HG03066 (cell line): ENCODE measurements around the gene KREMEN2.

Experiments used
- ATAC-seq: cut with Tn5 transposase; IDR thresholded peaks from one replicate; pipeline ENCODE4 v1.9.1; 2021; ENCODE audit warnings: low read depth; ENCODE audit not compliant: unreplicated experiment

The KREMEN2 gene

DNA sequence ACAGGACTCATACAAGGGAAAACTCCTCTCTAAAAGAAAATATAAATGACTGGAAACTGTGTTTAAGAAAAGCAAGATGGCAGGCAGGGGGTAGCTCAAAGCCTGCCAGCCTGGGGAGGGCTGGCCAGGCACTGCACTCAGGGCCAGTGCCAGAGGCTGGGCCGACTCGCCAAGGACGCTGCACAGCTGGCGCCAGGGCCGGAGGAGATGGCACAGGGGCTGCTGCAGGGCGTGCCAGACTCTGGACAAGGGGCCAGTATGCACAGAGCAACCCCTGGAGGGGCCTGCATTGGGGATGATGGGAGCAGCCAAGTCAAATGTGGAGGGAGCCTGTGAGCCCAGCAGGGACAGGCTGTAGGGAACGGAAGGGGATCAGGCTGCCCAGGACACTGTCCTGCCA, 12.1 kb downstream of the KREMEN2 start:
- ATAC-seq = no peak

DNA sequence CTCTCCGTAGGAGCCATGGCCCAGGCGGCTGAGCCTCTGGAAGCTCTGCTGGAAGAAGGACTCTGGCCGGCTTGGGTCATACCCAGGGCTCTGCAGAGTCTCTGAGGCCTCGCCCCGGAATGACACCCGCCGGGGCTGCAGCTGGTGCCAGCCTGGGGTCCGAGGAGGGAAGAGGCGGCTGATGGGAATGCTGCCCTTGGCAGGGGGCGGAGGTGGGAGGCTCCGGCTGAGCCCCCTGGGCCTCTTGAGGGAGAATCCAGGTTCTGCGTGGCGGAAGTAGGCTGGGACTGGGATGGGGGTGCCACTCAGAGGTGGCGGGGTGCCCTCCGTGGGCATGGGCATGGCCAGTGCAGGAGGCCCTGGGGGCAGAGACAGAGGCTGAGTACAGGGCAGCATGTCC, 12.6 kb downstream of the KREMEN2 start:
- ATAC-seq = no peak

DNA sequence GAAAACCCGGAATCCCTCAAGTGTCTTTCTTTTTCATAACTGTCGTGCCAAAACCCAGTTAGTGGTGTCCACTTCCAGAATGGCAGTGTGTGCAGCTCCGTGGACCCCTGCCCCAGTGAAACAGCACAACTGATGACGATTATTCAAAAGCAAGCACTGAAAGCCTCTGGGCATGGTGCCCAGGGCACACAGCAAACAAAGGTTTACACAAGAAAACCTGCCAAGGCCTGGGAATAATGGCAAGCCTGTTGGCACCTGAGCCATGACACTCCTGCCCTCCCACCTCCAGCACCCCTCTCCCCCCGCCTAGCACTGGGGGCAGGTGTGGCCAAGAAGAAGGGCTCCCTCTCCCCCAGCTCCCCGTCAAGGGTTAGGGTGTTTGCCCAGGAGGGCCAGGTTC, 13.4 kb downstream of the KREMEN2 start:
- no peak for ATAC-seq

DNA sequence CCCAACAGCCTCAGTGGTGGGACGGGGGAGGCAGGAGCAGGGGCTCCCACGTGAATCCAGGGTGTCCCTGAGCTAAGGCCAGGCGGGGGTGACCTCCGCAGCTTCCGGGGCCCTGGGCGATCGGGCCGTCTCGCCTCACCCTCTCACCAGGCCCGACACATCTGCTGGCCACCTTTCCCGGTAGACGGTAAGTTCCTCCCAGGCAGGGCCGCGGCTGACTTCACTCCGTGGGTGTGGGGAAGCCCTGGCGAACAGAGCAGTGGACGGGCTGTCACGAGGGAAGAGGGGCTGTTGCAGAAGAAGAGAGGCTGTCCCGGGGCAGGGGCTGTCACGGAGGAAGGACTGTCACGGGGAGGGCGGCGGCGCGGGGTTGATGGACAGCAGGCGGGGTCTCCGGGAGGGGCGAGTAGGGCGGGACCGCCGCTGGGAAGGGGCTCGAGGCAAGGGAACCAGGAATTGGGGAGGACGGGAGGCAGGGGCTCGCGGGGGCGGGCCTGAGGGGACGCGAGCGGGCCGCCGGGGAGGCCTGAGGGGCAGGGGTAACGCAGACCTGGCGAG, 15.7 kb downstream of the KREMEN2 start:
- ATAC-seq = no peak

DNA sequence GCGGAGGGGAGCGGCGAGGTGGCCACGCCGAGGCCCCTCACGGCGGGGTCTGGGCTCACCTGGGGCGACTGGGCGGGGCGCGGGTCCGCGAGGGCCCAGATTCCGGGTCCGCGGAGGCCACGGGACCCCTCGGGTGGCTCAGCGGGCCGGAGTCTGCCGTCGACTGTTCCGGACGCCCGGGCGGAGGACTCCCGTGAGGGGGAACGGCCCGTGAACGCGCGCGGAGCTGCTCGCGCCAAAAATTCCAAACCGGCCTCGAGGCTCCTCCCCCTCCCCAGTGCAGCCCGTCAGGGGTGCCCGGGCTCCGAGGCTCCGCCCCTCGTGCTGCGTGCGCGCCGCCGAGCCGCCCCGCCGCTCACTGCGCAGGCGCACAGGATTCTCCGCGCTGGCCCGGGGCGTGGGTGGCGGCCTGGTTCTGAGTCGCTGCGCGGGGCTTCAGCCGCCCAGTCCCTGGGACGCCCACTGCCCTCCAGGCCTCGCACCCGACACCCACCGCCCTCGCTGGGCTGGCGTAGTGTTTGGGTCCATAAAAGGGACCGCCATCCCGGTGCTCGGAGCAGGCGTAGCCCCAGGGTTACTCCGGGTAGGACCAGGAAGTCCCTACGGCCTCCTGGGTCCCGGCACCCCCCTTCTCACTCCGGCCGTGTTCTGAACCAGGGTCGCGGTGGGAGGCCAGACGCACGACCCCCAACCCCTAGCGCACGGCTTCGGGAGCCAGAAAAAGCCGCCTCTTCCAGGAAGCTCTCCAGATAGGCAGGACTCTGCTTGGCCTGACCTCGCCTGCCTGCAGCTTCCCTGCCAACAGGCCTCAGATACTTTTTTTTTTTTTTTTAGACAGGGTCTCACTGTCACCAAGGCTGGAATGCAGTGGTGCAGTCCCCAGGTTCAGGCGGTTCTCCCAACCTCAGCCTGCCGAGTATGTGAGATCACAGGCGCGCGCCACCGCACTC, 16.4 kb downstream of the KREMEN2 start, which contains the start of gene PKMYT1:
Gene PKMYT1 (minus strand): TSS at position 220 of the 950 bp plus-strand sequence. CDS start 789 bp downstream, outside the sequence.
- peak; percentile 72 for ATAC-seq

DNA sequence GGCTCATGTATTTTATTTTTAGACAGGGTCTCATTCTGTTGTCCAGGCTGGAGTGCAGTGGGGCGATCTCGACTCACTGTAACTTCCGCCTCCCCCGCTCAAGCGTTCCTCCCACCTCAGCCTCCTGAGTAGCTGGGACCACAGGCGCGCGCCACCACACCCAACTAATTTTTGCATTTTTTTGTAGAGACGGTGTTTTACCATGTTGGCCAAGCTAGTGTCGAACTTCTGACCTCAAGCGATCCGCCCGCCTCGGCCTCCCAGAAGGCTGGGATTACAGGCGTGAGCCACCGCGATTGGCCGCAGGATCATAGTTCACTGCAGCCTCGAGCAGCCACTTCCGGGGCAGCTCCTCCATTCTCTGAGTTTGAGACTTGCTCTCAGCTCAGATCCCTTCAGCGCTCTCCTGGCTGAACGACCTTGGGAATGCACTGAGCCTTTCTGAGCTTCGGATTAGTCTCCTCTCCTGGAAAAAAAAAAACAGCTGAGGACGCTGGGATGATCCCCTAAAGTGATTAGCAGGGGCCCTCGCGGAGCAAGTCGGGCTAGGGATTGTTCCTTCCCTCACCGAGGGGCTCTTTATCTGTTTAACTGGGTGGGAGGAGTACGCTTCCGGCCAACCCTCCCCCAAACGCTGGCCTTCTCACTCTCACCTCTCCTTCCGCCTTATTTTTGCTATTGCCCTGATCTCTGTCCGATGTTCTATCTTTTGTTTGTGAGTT, 17.3 kb downstream of the KREMEN2 start:
- ATAC-seq = no peak

DNA sequence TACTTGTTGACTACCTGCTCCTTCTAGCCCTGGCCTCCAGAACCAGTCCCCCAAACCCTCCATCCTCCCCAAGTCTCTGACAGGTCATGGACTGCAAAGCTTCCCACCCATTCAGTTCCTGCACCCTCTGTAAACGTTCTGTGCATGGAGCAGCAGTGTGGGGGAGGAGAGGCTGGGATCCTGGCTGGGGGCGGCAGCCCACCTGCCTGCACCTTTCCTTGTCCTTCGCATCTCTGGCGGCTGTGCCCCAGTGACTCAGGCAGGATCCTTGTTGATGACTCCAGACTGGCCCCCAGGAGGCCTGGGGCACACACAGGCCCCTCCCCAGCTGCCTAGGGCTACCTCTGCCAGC, 17.8 kb downstream of the KREMEN2 start:
- no peak for ATAC-seq

DNA sequence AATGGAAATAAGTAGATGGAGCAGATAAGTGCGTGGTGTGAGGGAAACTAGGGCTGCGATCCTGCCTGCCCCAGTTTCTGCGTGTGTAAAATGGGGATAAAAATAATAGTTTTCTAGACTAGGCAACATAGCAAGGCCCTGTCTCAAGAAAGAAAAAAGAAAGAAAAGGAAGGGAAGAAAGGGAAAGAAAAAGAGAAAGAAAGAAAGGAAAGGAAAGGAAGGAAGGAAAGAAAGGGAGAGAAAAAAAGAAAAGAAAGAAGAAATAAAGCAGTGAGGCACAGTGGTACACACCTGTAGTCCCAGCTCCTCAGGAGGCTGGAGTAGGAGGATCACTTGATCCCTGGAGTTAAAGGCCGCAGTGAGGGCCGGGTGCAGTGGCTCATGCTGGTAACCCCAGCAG, 18.3 kb downstream of the KREMEN2 start:
- ATAC-seq = no peak

DNA sequence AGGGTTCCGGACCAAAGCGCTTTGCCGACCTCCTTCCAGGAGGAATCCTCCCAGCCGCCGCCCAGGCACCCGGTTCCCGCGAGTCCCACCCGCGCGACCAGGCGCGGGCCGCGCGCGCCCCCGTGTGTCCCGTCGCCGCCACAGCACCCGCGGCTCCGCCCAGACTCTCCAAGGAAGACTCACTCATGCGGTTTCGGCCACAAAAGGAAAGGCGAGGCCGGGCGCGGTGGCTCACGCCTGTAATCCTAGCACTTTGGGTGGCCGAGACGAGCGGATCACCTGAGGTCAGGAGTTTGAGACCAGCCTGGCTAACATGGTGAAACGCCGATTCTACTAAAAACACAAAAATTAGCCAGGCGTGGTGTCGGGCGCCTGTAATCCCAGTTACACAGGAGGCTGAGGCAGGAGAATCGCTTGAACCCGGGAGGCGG, 19.6 kb downstream of the KREMEN2 start:
- no peak for ATAC-seq

DNA sequence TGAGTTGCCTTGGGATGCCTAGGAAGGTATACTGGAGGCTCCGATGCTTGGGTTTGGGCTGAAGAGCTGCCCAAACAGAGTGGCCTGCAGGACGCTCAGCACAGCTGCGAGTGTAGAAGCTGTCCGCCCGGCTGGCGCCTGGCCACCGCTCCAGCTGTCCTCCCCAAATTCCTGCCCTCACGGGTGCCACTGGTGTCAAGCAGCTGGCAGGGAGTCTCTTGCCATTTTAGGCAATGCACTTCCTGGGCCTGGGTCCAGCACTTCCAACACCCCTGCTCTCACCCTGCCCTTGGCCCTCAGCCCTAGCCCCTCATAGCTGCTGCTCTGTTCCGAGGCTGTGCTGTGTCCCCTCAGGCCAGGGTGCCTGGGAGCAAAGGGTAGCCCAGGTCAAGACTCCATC, 21.4 kb downstream of the KREMEN2 start:
- no peak for ATAC-seq

DNA sequence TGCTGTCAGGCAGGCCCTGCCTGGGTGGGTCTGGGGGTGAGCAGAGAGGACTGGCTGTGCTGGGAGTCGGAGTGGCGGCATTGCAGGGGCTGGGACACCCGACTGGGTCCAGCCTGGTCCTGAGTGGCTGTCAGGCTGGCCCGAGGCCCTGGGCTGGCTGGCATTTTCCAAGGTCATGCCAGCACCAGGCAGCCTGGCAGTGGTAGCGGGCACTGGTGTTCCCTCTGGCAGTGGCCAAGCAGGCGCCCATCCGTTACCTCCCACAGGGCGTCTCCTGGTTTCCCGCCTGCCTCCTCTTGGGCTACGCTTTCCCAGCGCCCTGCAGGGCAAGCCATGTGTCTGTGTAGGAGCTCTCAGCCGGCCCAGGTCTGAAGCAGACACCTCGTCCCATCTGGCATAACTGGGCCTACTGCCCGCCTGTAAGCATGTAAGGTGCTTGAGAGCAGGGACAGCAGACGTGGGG, 21.8 kb downstream of the KREMEN2 start:
- ATAC-seq = no peak

DNA sequence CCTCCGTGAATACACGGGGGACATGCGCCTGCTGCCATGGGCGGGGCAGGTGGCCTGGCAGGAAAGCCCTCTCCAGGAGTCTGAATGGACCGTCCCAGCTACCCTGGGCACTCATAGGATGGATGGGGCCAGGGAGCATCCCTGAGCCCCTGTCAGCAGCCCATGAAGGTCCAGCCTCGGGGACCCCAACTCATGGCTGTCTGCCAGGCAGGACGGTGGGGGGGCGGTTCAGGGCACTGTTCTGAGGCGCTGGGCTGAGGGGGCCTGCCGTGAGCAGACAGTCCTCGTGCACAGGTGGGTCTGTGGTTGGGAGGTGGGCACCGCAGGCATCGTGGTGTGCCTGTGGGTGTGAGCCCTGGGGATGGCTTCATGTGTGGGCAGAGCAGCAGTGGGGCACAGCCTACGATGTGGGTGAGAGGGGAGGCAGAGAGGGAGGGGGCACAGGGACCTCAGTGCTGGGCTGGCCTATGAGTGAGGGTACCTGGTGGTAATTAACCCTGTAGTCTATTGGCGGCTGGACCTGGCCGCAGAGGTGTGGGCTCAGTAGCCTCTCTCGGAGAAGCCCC, 22.6 kb downstream of the KREMEN2 start:
- ATAC-seq = no peak

DNA sequence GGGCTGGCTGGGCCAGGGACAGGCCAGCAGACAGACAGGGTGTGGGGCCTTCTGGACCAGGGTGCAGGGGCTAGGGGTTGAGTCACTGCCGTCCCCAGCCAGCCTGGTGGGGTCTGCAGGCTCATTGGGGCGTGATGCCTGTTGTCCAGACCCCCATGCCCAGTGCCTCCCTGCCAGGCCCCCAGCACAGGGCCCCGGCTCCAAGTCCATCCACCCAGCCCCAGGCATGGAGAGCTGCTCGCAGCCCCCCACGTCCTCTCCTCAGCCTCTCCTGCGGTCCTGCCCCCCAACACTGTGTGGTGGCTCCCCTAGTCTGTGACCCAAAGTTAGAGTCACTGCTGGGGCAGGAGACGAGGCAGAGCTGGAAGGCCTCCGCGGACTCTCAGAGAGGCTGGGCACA, 23.2 kb downstream of the KREMEN2 start:
- ATAC-seq = no peak

DNA sequence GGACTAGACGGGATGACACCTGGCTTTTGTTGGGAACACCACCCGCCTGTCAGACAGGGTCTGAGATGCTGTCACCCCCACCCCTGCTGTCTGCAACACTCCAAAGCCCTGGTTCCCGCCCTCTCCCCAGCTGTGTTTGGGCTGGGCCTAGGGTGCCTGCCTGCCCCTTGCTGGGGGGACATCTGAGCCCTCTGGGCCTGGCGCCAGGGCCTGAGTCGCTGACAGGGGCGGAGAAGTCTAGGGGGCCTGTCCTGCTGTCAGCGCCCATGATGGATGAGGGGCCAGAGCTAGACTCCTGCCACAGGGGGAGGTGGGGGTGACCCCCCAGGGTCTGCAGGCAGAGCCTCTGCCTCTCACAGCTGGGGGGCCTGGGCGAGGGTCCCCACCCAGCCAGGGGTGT, 23.8 kb downstream of the KREMEN2 start:
- ATAC-seq = no peak

DNA sequence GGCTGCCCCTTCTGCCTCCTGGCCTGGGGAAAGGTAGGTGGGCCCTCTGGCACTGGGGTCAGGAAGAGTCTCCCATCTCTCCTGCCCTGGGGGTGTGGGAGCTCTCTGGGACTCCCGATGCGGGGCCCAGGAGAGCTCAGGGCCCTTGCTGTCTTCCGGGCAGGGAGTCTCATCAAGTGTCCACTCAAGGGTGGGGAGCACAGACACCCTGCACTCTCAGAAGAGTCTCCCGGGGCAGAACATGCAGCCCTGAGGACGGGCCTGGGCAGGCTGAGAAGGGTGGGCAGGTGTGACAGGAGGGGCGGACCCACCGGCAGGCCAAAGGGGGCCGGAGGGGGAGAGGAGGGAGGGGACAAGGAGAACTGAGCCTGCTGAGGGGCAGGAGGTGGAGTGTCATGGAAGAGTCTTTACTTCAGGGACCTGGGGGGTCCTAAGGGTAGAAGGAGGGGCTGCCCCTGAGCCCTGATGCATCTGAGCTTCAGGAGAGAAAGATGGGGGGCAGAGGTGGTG, 24.6 kb downstream of the KREMEN2 start:
- no peak for ATAC-seq

DNA sequence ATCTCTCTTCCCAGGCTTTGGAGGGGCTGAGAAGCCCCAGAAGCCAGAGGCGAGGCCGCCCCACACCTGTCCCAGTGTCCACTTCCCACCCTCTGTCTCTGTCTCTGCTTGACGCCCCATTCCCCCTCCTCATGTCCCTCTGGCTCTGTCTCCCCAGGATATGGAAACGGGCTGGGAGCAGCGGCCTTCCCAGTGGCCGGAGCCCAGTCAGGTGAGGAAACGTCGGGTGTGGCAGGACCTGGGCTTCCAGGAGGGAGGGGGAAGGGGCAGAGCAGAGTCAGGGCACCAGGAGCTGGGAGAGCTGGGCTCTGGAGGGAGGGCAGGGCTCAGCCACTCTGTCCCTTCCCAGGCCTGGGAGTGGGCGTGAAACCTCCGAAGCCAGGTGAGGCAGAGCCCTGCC, 26.8 kb downstream of the KREMEN2 start:
- no peak for ATAC-seq

DNA sequence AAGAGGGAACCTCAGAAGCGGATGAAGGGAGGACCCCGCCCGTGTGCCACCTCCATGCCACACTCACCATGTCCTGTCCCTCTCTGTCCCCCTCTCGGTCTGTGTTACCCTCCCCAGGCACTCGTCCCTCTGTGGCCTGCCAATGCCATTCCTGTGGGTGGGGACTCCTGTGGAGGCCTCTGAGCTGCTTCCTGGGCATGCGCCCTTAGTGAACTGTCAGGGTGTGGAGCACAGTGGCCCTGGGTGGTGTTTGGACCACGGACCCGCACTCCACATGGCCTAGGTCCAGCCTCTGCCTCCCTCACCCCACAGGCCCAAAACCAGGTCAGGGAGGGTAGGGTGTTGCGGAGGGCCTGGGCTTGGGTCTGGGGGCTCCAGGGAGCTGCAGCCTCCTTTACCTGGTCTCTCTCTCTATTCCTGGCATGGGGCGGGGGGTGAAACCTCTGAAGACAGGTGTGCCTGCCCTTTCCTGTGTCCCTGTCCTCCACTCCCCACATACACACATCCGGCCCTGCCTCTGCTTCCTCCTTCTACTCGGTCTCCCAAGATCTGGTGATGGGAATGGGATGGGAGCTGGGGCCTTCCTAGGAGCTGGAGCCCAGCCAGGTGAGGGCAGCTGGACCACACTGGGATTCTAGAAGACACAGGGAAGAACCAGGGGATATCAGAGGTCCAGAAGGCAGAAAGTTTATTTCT, 27.6 kb downstream of the KREMEN2 start:
- no peak for ATAC-seq

DNA sequence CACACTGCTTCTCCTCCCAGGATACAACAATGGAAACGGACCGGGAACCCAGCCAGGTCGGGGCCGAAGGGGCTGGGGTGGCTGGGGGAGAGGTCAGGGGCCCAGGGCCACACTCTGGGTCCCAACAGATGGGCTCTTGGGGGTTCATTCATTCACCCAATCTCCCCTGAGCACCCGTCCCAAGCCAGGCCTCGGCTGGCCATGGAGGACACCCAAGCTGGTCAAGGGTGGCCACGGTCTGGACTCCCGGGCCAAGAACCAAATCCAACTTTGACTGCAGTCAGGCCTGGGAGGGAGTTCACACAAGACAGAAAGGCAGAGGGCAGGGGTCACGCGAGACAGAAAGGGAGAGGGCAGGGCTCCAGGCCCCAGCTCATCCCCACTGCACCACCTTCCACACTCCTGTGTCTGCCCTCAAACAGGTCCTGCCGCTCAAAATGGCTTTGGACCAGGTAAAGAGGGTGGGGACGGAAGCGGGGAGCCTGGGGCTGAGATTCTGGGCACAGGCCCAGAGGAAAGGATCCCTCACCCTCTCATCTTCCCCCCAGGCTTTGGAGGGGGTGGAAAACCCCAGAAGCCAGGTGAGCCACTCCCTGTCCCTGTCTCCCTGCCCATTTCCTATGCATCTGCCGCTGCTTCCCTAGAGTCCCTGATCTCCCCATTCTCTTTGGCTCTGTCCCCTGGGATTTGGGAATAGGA, 28.5 kb downstream of the KREMEN2 start:
- ATAC-seq = no peak

DNA sequence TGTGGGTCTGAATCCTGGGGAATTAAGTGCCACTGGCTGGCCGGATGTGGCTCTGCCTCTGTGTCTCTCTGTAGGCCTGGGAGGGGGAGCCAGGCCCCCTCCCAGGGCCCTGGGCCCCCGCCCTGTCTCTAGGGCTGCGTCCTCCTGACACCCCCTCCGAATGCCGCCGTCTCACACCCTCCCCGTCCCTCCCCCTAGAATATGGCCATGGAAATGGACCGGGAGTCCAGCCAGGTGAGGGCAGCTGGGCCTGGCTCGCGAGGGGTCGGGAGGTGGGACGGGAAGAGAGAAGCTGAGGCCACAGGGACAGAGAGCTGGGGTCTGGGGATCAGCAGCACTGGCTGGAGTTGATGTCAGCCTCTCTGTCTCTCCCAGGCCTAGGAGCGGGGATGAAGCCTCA, 32.2 kb downstream of the KREMEN2 start:
- no peak for ATAC-seq

DNA sequence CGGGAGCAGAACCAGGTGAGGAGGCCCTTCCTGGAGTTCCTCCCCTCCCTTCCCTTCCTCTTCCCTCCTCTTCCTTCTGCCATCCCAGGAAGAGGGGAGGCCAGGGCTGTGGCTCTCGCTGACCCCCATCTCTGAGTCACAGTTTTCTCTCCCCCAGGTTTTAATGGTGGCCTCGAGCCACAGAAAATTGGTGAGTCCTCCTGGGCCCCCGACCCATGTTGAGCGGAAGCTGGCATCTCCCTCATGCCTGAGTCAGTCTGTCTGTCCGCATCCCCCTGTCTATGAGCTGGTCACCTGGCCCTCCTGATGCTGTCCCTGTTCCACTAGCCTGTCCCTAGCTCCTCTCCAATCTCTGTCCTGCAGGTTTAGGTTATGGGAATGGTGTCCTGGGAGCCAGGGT, 35.9 kb downstream of the KREMEN2 start:
- ATAC-seq = no peak
